Activated CD8-positive, alpha-beta T cell treated with anti-CD3 and anti-CD28 coated beads, Interleukin-2, amount 10 ng/mL, durations not matched to agents 7 days and 5 days (primary cell): ENCODE results near the gene CNNM3. TPM values are rescaled to one million over a fixed set of nuclear protein-coding genes. Genes with fewer than 3 reads are reported as not detected.

Experiments
- ATAC-seq: fragments of 150-1000 bp; cut with Tn5 transposase; one replicate; pipeline ENCODE4 v1.10.0; 2021; ENCODE audit warnings: moderate library complexity
- CTCF ChIA-PET: fragments of 350-600 bp; sonication (Branson Sonifier 250); formaldehyde crosslinking; loops from one replicate; lab custom pipeline; 2021; ENCODE audit warnings: antibody characterized with exemption; lab: Charles Lee
- POLR2A ChIA-PET: fragments of 350-600 bp; sonication (Branson Sonifier 250); formaldehyde crosslinking; loops from one replicate; lab custom pipeline; 2021; ENCODE audit warnings: antibody characterized with exemption; lab: Charles Lee
- DNase-seq: peaks from one replicate; pipeline ENCODE4 v3.0.0-alpha.2; 2020
- H3K27ac Mint-ChIP-seq: one replicate; pipeline ENCODE4 v1.8.0; 2021; ENCODE audit warnings: mild to moderate bottlenecking, mixed read lengths
- H3K27me3 Mint-ChIP-seq: one replicate; pipeline ENCODE4 v1.8.0; 2021; ENCODE audit warnings: low read depth, mixed read lengths
- H3K36me3 Mint-ChIP-seq: one replicate; pipeline ENCODE4 v1.8.0; 2021; ENCODE audit warnings: low read depth, mixed read lengths
- H3K4me1 Mint-ChIP-seq: one replicate; pipeline ENCODE4 v1.8.0; 2021; ENCODE audit warnings: low read depth, mixed read lengths
- H3K4me3 Mint-ChIP-seq: one replicate; pipeline ENCODE4 v1.8.0; 2021; ENCODE audit warnings: mild to moderate bottlenecking, mixed read lengths
- H3K9me3 Mint-ChIP-seq: one replicate; pipeline ENCODE4 v1.8.0; 2022; ENCODE audit warnings: mixed read lengths; ENCODE audit not compliant: insufficient read depth
- microRNA-seq: library from miRNA; unstranded; fragments of <30 nt; microRNA quantifications from one replicate; pipeline ENCODE4 v1.2.0, GENCODE V29; 2022
- total RNA-seq, 2 experiments: library from RNA; stranded (reverse); gene quantifications; one replicate each; pipeline ENCODE4 v1.2.3, GENCODE V29; 2021

The CNNM3 gene
- total RNA-seq, 2 experiments from 2014 or later = 28.1 to 29.9 TPM

DNA sequence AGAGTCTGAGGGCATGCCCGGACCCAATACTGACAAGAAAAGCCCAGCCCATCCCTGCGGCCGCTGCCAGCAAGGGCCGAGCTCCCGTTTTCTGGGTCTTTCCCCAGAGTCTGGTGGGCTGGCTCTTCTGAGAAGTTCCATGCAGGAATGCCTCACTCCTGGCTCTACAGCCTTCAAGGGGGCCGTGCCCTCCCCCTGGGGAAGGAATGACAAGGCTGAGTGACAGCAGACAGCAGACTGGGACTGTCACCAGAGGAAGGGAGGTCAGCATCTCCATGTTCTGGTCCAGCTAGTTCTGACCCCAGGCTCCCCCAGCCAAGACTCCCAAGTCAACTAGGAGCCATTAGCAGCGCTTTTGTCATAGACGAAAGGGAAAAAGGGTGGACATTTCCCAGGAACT, 66.8 kb downstream of the CNNM3 start:
- no peak overlapping the region for H3K4me3 Mint-ChIP-seq
- no peaks in the 10 kb centered on the region for H3K4me1 Mint-ChIP-seq
- DNase-seq (no peak), ATAC-seq (no peak)
- no peak overlapping the region for H3K27ac Mint-ChIP-seq
- ChIA-PET CTCF (interaction anchor here (0.7 to 2.0 kb wide), 2 partner anchors 14 to 67 kb away, joined by 3 to 6 read pairs; partner anchors contain the start of gene CNNM3), POLR2A (no interaction called here)
- no peaks in the 10 kb centered on the region for H3K9me3 Mint-ChIP-seq
- no peaks in the 10 kb centered on the region for H3K36me3 Mint-ChIP-seq
- H3K27me3 Mint-ChIP-seq = no peaks in the 10 kb centered on the region

DNA sequence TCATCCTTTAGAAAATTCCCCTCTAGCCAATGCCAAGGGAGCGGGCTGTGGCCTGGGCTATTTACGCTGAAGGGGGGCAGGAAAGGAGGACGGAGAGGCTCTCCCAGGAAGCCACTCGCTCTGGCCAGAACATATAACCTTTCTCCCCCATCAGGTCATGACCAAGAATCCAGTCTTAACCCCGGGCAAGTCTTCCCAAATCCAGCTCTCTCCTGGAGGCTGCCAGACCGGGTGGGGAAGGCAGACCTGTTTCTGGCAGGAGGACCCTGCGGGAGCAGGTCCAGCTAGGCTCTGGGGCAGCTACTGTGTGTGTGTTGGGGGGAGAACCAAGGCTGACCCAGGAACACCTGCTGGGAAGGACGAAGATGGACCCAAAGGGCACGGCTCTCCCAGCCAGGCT, 67.2 kb downstream of the CNNM3 start:
- ChIA-PET CTCF (interaction anchor here (2.0 kb wide), 1 partner anchor 14 kb away, joined by 6 read pairs; no protein-coding TSS in a partner anchor), POLR2A (no interaction called here)
- ATAC-seq (no peak), DNase-seq (no peak)
- H3K27ac Mint-ChIP-seq = no peak overlapping the region
- no peaks in the 10 kb centered on the region for H3K27me3 Mint-ChIP-seq
- H3K36me3 Mint-ChIP-seq = no peaks in the 10 kb centered on the region
- no peak overlapping the region for H3K4me3 Mint-ChIP-seq
- H3K9me3 Mint-ChIP-seq = no peaks in the 10 kb centered on the region
- H3K4me1 Mint-ChIP-seq = peaks cover 2% of the 10 kb centered on the region

Small RNAs within 50 kb of the gene (microRNA-seq; reads per million reads assigned to microRNA genes)
- not detected for gene MIR3127

Other genes starting within 250 kb of the CNNM3 start
- gene KANSL3, start 178.0 kb upstream of the CNNM3 start, total RNA-seq = 10 to 100 TPM; 60.8 to 64.4 TPM
- gene FER1L5, start 173.5 kb upstream of the CNNM3 start, total RNA-seq = not detected
- gene LMAN2L, start 76.2 kb upstream of the CNNM3 start, total RNA-seq = 1 to 10 TPM; 7.4 to 7.9 TPM
- 1 to 10 TPM; 7.1 TPM for gene CNNM4, start 55.4 kb upstream of the CNNM3 start, total RNA-seq
- gene ANKRD23, start 27.8 kb downstream of the CNNM3 start, total RNA-seq = 10 to 100 TPM; 12.6 to 17.2 TPM
- 10 to 100 TPM; 35.4 to 36.7 TPM for gene ANKRD39, start 41.7 kb downstream of the CNNM3 start, total RNA-seq
- gene SEMA4C, start 53.8 kb downstream of the CNNM3 start, total RNA-seq = 10 to 100 TPM; 21.0 to 24.5 TPM
- gene FAM178B, start 170.3 kb downstream of the CNNM3 start, total RNA-seq = 1 to 10 TPM in 1 of 2 experiments, under 1 TPM in 1; 0.39 to 1.2 TPM